ENCODE measurements around the gene RAB3B.

DNA sequence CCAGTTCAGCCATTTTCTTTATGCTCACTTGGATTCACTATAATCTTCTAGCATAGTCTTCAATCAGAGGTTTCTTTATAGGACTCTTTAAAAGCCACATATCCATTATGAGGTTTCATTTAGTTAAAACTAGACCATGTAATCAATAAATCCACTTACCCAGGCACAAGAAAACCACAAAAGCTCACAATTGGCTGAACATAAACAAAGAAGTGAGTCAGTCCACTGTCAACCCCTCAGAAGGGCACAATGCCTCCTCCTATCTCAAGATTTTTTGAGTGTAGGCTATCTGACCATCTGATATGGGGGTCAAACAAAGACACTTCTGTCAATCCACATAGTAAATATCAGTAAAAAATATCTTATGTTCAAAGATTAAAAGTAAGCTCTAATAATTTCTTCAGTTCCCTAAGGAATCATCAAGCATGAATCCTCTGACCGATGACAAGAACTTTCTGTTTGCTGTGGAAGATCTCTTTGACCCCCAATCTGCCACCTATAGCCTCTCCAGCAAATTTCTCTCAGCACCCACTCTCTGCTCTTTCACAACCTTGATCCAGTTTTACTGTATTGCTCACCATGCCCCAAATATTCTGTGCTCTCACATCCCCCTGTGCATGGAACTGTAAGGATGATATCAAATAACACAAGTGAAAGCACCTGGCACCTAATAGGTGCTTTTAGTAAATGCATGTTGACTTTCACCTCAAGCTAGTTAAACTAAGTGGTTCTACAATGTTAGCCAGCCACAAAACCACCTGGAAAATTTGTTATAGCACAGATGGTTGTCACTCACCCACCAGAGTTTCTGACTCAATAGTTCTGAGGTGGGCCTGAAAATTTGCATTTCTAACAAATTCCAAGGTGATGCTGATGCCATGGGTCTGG is 16.7 kb downstream of the RAB3B start:
- TF ChIP-seq POLR2AphosphoS5 (IDR thresholded peaks at IDR 0.05; ENCODE audit: low read depth, low read length) (no peak), FOXP2 (optimal IDR thresholded peaks at IDR 0.05; ENCODE audit: borderline replicate concordance, extremely low read depth, extremely low read length, insufficient read depth) (no peak), TAF1 (IDR thresholded peaks at IDR 0.05; ENCODE audit: borderline replicate concordance, insufficient read depth, low read length) (no peak), SIN3A (IDR thresholded peaks at IDR 0.05; ENCODE audit: borderline replicate concordance, insufficient read depth, low read length) (no peak)
- TF ChIP-seq, protein P1, sequence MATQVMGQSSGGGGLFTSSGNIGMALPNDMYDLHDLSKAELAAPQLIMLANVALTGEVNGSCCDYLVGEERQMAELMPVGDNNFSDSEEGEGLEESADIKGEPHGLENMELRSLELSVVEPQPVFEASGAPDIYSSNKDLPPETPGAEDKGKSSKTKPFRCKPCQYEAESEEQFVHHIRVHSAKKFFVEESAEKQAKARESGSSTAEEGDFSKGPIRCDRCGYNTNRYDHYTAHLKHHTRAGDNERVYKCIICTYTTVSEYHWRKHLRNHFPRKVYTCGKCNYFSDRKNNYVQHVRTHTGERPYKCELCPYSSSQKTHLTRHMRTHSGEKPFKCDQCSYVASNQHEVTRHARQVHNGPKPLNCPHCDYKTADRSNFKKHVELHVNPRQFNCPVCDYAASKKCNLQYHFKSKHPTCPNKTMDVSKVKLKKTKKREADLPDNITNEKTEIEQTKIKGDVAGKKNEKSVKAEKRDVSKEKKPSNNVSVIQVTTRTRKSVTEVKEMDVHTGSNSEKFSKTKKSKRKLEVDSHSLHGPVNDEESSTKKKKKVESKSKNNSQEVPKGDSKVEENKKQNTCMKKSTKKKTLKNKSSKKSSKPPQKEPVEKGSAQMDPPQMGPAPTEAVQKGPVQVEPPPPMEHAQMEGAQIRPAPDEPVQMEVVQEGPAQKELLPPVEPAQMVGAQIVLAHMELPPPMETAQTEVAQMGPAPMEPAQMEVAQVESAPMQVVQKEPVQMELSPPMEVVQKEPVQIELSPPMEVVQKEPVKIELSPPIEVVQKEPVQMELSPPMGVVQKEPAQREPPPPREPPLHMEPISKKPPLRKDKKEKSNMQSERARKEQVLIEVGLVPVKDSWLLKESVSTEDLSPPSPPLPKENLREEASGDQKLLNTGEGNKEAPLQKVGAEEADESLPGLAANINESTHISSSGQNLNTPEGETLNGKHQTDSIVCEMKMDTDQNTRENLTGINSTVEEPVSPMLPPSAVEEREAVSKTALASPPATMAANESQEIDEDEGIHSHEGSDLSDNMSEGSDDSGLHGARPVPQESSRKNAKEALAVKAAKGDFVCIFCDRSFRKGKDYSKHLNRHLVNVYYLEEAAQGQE (IDR thresholded peaks at IDR 0.05; ENCODE audit: insufficient read depth in 1 of 2, low read depth in 2 of 2, low read length in 2 of 2) = no peak

All from PFSK-1 (cell line).